ENCODE results near the gene SRRM4. TPM values are rescaled to one million over a fixed set of nuclear protein-coding genes. Genes with fewer than 3 reads are reported as not detected.
"Not testable (repeated sequence)": the region's sequence is repeated elsewhere in the genome, so short reads cannot be mapped to it uniquely, and the experiment has no call there.

Gene SRRM4
- total RNA-seq, 1 experiment from 2014 or later: not detected

- Mint-ChIP-seq H3K27me3 (ENCODE audit: insufficient read depth, unreplicated experiment) (no peaks in the 10 kb centered on the region), H3K27ac (ENCODE audit: low read depth, unreplicated experiment) (no peak overlapping the region), H3K36me3 (ENCODE audit: insufficient read depth, unreplicated experiment) (no peaks in the 10 kb centered on the region), H3K4me3 (ENCODE audit: unreplicated experiment) (no peak overlapping the region), H3K9me3 (ENCODE audit: unreplicated experiment) (peaks cover 29% of the 10 kb centered on the region), H3K4me1 (ENCODE audit: insufficient read depth, unreplicated experiment) (no peaks in the 10 kb centered on the region)
- ChIA-PET POLR2A (no interaction called here), CTCF (no interaction called here)
- TF ChIP-seq CTCF (IDR thresholded peaks at IDR 0.05; ENCODE audit: unreplicated experiment): no peak
- intact Hi-C loops (cut with micrococcal nuclease): no loop called here
- no peak for DNase-seq (ENCODE audit: unreplicated experiment)
- BruUV-seq (replicated peaks): no TSS peak
Measured at GRCh38 chr12:118999107-118999506, 17.8 kb downstream of the SRRM4 start.

GRCh38 chr12:119005085-119005484 is 23.7 kb downstream of the SRRM4 start:
- no peaks in the 10 kb centered on the region for H3K27me3 Mint-ChIP-seq (ENCODE audit: insufficient read depth, unreplicated experiment)
- no peaks in the 10 kb centered on the region for H3K36me3 Mint-ChIP-seq (ENCODE audit: insufficient read depth, unreplicated experiment)
- no peaks in the 10 kb centered on the region for H3K4me1 Mint-ChIP-seq (ENCODE audit: insufficient read depth, unreplicated experiment)
- H3K9me3 Mint-ChIP-seq (ENCODE audit: unreplicated experiment): peaks cover 41% of the 10 kb centered on the region
- H3K4me3 Mint-ChIP-seq (ENCODE audit: unreplicated experiment): no peak overlapping the region
- no TSS peak for BruUV-seq (replicated peaks)
- POLR2A ChIA-PET: no interaction called here
- intact Hi-C loops (cut with micrococcal nuclease): no loop called here
- TF ChIP-seq CTCF (IDR thresholded peaks at IDR 0.05; ENCODE audit: unreplicated experiment): no peak
- no peak overlapping the region for H3K27ac Mint-ChIP-seq (ENCODE audit: low read depth, unreplicated experiment)
- no peak for DNase-seq (ENCODE audit: unreplicated experiment)
- CTCF ChIA-PET: no interaction called here

- Mint-ChIP-seq H3K4me3 (ENCODE audit: unreplicated experiment) (no peak overlapping the region), H3K9me3 (ENCODE audit: unreplicated experiment) (peaks cover 38% of the 10 kb centered on the region), H3K4me1 (ENCODE audit: insufficient read depth, unreplicated experiment) (no peaks in the 10 kb centered on the region), H3K36me3 (ENCODE audit: insufficient read depth, unreplicated experiment) (no peaks in the 10 kb centered on the region), H3K27me3 (ENCODE audit: insufficient read depth, unreplicated experiment) (no peaks in the 10 kb centered on the region), H3K27ac (ENCODE audit: low read depth, unreplicated experiment) (no peak overlapping the region)
- no peak for TF ChIP-seq CTCF (IDR thresholded peaks at IDR 0.05; ENCODE audit: unreplicated experiment)
- no TSS peak for BruUV-seq (replicated peaks)
- ChIA-PET CTCF (no interaction called here), POLR2A (no interaction called here)
- intact Hi-C loops (cut with micrococcal nuclease): no loop called here
- no peak for DNase-seq (ENCODE audit: unreplicated experiment)
Measured at GRCh38 chr12:119005913-119006312, 24.6 kb downstream of the SRRM4 start.

GRCh38 chr12:119006746-119007145 is 25.4 kb downstream of the SRRM4 start:
- H3K27me3 Mint-ChIP-seq (ENCODE audit: insufficient read depth, unreplicated experiment): no peaks in the 10 kb centered on the region
- peaks cover 32% of the 10 kb centered on the region for H3K9me3 Mint-ChIP-seq (ENCODE audit: unreplicated experiment)
- H3K4me3 Mint-ChIP-seq (ENCODE audit: unreplicated experiment): no peak overlapping the region
- CTCF ChIA-PET: no interaction called here
- H3K4me1 Mint-ChIP-seq (ENCODE audit: insufficient read depth, unreplicated experiment): no peaks in the 10 kb centered on the region
- H3K27ac Mint-ChIP-seq (ENCODE audit: low read depth, unreplicated experiment): no peak overlapping the region
- intact Hi-C loops (cut with micrococcal nuclease): no loop called here
- DNase-seq (ENCODE audit: unreplicated experiment): no peak
- H3K36me3 Mint-ChIP-seq (ENCODE audit: insufficient read depth, unreplicated experiment): no peaks in the 10 kb centered on the region
- BruUV-seq (replicated peaks): no TSS peak
- no peak for TF ChIP-seq CTCF (IDR thresholded peaks at IDR 0.05; ENCODE audit: unreplicated experiment)
- POLR2A ChIA-PET: no interaction called here

GRCh38 chr12:119008273-119008672 is 26.9 kb downstream of the SRRM4 start:
- POLR2A ChIA-PET; H3K27ac Mint-ChIP-seq (ENCODE audit: low read depth, unreplicated experiment); H3K27me3 Mint-ChIP-seq (ENCODE audit: insufficient read depth, unreplicated experiment); CTCF ChIA-PET; intact Hi-C loops (cut with micrococcal nuclease); H3K36me3 Mint-ChIP-seq (ENCODE audit: insufficient read depth, unreplicated experiment); DNase-seq (ENCODE audit: unreplicated experiment); H3K4me1 Mint-ChIP-seq (ENCODE audit: insufficient read depth, unreplicated experiment); BruUV-seq (replicated peaks); H3K4me3 Mint-ChIP-seq (ENCODE audit: unreplicated experiment): not testable (repeated sequence)
- H3K9me3 Mint-ChIP-seq (ENCODE audit: unreplicated experiment): peaks cover 32% of the 10 kb centered on the region
